OCI-LY3 (cell line): ENCODE data around the gene ARFIP1.

Source experiments
- H2AFZ ChIP-seq: fragments of 200-600, 300-600 bp; shearing (Covaris generic); 2 replicates; pipeline ENCODE4 v1.6.0; 2014; ENCODE audit warnings: antibody characterized with exemption, low read depth, low read length
- H3K27ac ChIP-seq: fragments of 200-600, 300-600 bp; sonication (generic); 2 replicates; pipeline ENCODE4 v1.5.1; 2014; ENCODE audit warnings: mild to moderate bottlenecking, low read length, moderate library complexity, mixed read lengths
- H3K27me3 ChIP-seq: fragments of 200-600, 300-600 bp; sonication (generic); 2 replicates; pipeline ENCODE4 v1.6.1; 2014; ENCODE audit warnings: low read depth, low read length, mixed read lengths
- H3K36me3 ChIP-seq: fragments of 200-600, 300-600 bp; sonication (generic); replicated peaks from 2 replicates; pipeline ENCODE3; 2014; ENCODE audit warnings: low read depth, low read length, mixed read lengths
- H3K4me1 ChIP-seq: fragments of 300-600, 200-600 bp; sonication (generic); 2 replicates; pipeline ENCODE4 v1.6.1; 2014; ENCODE audit warnings: low read length, mixed read lengths
- H3K4me2 ChIP-seq: fragments of 200-600, 300-600 bp; sonication (generic); 2 replicates; pipeline ENCODE4 v1.6.1; 2014; ENCODE audit warnings: low read length, mixed read lengths
- H3K4me3 ChIP-seq: fragments of 300-600, 200-600 bp; sonication (generic); 2 replicates; pipeline ENCODE4 v1.5.1; 2014; ENCODE audit warnings: antibody characterized with exemption, mild to moderate bottlenecking, low read length, moderate library complexity
- H3K79me2 ChIP-seq: fragments of 300-600, 200-600 bp; shearing (Covaris generic); 2 replicates; pipeline ENCODE4 v1.6.1; 2014; ENCODE audit warnings: mild to moderate bottlenecking, low read length, mixed read lengths
- H3K9ac ChIP-seq: fragments of 300-600, 200-600 bp; shearing (Covaris generic); 2 replicates; pipeline ENCODE4 v1.6.0; 2014; ENCODE audit warnings: mild to moderate bottlenecking, low read length, moderate library complexity
- H3K9me3 ChIP-seq: fragments of 200-600, 300-600 bp; shearing (Covaris generic); 2 replicates; pipeline ENCODE4 v1.6.1; 2014; ENCODE audit warnings: low read length, mixed read lengths; ENCODE audit not compliant: insufficient read depth
- H4K20me1 ChIP-seq: fragments of 200-600, 300-600 bp; sonication (generic); 2 replicates; pipeline ENCODE4 v1.6.1; 2016; ENCODE audit warnings: low read length, mixed read lengths; ENCODE audit not compliant: insufficient read depth
- EZH2phosphoT487 ChIP-seq: fragments of 200-600 bp; shearing (Covaris generic); IDR thresholded peaks from 2 replicates; pipeline ENCODE4 v1.6.1; 2018; ENCODE audit warnings: antibody characterized with exemption, mixed run types, low read depth
- TF ChIP-seq, protein P1 (sequence below): fragments of 200-600, 300-600 bp; sonication (generic); IDR thresholded peaks from 2 replicates; pipeline ENCODE4 v1.5.1; 2014; ENCODE audit warnings: antibody characterized with exemption, low read length, low read depth

The ARFIP1 gene

DNA sequence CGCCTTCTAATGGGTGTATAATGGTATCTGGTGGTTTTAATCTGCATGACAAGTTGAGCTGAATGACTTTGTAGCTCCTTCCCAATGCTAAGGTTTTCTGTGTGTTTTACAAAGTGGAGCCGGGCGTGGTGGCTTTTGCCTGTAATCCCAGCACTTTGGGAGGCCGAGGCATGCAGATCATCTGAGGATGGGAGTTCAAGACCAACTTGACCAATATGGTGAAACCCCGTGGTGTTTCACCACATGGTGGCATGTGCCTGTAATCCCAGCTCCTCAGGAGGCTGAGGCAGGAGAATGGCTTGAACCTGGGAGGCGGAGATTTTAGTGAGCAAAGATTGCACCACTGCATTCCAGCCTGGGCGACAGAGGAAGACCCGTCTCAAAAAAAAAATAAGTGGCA, 28.9 kb downstream of the ARFIP1 start:
- no peak overlapping the region for H3K9ac ChIP-seq
- H3K4me3 ChIP-seq: no peak overlapping the region
- no peak for TF ChIP-seq EZH2phosphoT487
- TF ChIP-seq, protein P1, sequence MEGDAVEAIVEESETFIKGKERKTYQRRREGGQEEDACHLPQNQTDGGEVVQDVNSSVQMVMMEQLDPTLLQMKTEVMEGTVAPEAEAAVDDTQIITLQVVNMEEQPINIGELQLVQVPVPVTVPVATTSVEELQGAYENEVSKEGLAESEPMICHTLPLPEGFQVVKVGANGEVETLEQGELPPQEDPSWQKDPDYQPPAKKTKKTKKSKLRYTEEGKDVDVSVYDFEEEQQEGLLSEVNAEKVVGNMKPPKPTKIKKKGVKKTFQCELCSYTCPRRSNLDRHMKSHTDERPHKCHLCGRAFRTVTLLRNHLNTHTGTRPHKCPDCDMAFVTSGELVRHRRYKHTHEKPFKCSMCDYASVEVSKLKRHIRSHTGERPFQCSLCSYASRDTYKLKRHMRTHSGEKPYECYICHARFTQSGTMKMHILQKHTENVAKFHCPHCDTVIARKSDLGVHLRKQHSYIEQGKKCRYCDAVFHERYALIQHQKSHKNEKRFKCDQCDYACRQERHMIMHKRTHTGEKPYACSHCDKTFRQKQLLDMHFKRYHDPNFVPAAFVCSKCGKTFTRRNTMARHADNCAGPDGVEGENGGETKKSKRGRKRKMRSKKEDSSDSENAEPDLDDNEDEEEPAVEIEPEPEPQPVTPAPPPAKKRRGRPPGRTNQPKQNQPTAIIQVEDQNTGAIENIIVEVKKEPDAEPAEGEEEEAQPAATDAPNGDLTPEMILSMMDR: no peak
- no peaks in the 10 kb centered on the region for H3K27me3 ChIP-seq
- no peak overlapping the region for H3K27ac ChIP-seq
- H2AFZ ChIP-seq: no peak overlapping the region
- H4K20me1 ChIP-seq: peaks cover 3% of the 10 kb centered on the region; the same call in 1 of the 2 replicates
- peaks cover under 1% of the 10 kb centered on the region; the same call in 1 of the 2 replicates for H3K4me1 ChIP-seq
- peaks cover 8% of the 10 kb centered on the region for H3K36me3 ChIP-seq
- 0 out of 2 replicates have a peak, but pooled peaks cover under 1% of the 10 kb centered on the region for H3K9me3 ChIP-seq
- peaks cover 11% of the 10 kb centered on the region for H3K79me2 ChIP-seq
- no peak overlapping the region for H3K4me2 ChIP-seq

DNA sequence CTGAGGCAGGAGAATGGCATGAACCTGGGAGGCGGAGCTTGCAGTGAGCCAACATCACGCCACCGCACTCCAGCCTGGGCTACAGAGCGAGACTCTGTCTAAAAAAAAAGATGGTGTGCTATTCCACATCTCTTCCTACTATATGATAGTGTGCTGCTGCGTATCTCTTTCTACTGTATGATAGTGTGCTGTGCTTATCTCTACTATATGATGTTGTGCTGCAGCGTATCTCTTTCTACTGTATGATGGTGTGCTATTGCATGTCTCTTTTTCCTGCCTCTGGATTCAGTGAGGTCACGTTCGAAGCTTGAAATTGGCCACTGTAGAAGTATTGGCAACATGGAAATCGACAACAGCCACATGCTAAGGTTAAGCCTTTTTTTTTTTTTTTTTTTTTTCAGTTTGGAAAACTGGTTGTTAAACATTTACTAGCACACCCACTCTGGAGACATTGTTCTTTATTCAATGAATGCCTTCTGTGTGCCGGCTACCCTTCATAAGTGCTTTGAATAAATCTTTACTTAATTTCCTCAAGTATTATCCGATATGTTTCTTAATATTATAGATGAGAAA, 31.0 kb downstream of the ARFIP1 start:
- H3K4me1 ChIP-seq: peaks cover 3% of the 10 kb centered on the region; the same call in 1 of the 2 replicates
- no peak overlapping the region for H3K9ac ChIP-seq
- no peak overlapping the region for H3K4me2 ChIP-seq
- peaks cover 1% of the 10 kb centered on the region; the same call in 1 of the 2 replicates for H4K20me1 ChIP-seq
- H3K79me2 ChIP-seq: peaks cover 11% of the 10 kb centered on the region
- H3K9me3 ChIP-seq: 0 out of 2 replicates have a peak, but pooled peaks cover 5% of the 10 kb centered on the region
- H3K27ac ChIP-seq: no peak overlapping the region
- no peak overlapping the region for H2AFZ ChIP-seq
- TF ChIP-seq, protein P1: no peak
- TF ChIP-seq EZH2phosphoT487: no peak
- H3K27me3 ChIP-seq: no peaks in the 10 kb centered on the region
- H3K4me3 ChIP-seq: no peak overlapping the region
- H3K36me3 ChIP-seq: peaks cover 15% of the 10 kb centered on the region

DNA sequence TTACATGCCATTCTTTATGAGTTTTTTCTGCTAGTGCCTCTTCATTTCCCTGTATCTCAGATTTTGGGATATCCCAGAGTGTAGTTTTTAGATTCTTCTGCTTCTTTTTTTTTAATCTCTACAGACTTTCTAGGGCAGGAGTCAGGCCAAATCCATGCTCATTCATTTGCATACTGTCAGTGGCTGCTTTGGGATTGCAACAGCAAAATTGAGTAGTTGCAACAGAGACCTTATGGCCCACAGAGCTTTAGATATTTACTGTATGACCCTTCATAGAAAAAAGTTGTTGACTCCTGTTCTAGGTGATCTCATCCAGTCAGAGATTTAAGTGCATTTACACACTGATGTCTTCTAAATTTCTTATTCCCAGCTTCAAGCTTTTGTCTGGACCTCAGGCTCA, 35.3 kb downstream of the ARFIP1 start:
- Histone ChIP-seq H3K27ac (no peak overlapping the region), H3K4me2 (no peak overlapping the region)

DNA sequence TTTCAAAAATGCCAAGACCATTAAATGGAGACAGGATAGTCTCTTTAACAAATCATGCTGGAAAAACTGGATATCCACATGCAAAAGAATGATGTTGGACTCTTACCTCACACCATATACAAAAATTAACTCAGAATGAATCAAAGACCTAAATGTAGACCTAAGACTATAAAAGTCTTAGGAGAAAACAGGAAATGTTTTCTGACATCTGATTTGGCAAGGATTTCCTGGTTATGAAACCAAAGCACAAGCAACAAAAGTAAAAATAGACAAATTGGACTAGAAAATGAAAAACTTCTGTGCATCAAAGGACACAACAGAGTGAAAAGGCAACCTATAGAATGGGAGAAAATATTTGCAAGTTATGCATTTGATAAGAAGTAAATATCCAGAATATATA, 37.6 kb downstream of the ARFIP1 start:
- Histone ChIP-seq H3K27me3 (no peaks in the 10 kb centered on the region), H2AFZ (no peak overlapping the region), H3K36me3 (peaks cover 12% of the 10 kb centered on the region), H3K4me3 (no peak overlapping the region), H3K4me1 (peaks cover 3% of the 10 kb centered on the region; the same call in 1 of the 2 replicates), H3K4me2 (no peak overlapping the region), H4K20me1 (no peaks in the 10 kb centered on the region), H3K79me2 (no peaks in the 10 kb centered on the region), H3K27ac (no peak overlapping the region), H3K9ac (no peak overlapping the region), H3K9me3 (0 out of 2 replicates have a peak, but pooled peaks cover 5% of the 10 kb centered on the region)
- TF ChIP-seq EZH2phosphoT487: no peak
- TF ChIP-seq, protein P1: no peak

More for the DNA sequence above, 35.3 kb downstream of the ARFIP1 start:
- no peaks in the 10 kb centered on the region for H3K79me2 ChIP-seq
- H3K4me1 ChIP-seq: peaks cover 3% of the 10 kb centered on the region; the same call in 1 of the 2 replicates
- H3K9ac ChIP-seq: no peak overlapping the region
- TF ChIP-seq EZH2phosphoT487: no peak
- TF ChIP-seq, protein P1: no peak
- H3K27me3 ChIP-seq: no peaks in the 10 kb centered on the region
- no peak overlapping the region for H3K4me3 ChIP-seq
- 0 out of 2 replicates have a peak, but pooled peaks cover 5% of the 10 kb centered on the region for H3K9me3 ChIP-seq
- no peaks in the 10 kb centered on the region for H4K20me1 ChIP-seq
- no peak overlapping the region for H2AFZ ChIP-seq
- peaks cover 12% of the 10 kb centered on the region for H3K36me3 ChIP-seq
